HEK293 (cell line): Measurements from ENCODE around the gene METTL17.
A peak's percentile ranks its signal among the peaks of the same experiment; 100 is the strongest.

Experiments used
- GFI1B ChIP-seq: fragments of 450-650 bp; formaldehyde crosslinking; IDR thresholded peaks from 2 replicates; pipeline ENCODE4 v1.5.1; 2016; ENCODE audit warnings: missing biosample characterization, missing genetic modification characterization
- KLF8 ChIP-seq: fragments of 450-650 bp; formaldehyde crosslinking; IDR thresholded peaks from 2 replicates; pipeline ENCODE4 v1.5.1; 2016; ENCODE audit warnings: missing biosample characterization, missing genetic modification characterization
- REPIN1 ChIP-seq: fragments of 450-650 bp; formaldehyde crosslinking; IDR thresholded peaks from 2 replicates; pipeline ENCODE4 v1.5.1; 2017; ENCODE audit warnings: missing biosample characterization, missing genetic modification characterization, low read depth
- SP2 ChIP-seq: fragments of 450-650 bp; formaldehyde crosslinking; IDR thresholded peaks from 2 replicates; pipeline ENCODE4 v1.5.1; 2016; ENCODE audit warnings: missing biosample characterization, missing genetic modification characterization
- SP7 ChIP-seq: fragments of 450-650 bp; formaldehyde crosslinking; IDR thresholded peaks from 2 replicates; pipeline ENCODE4 v1.5.1; 2016; ENCODE audit warnings: missing biosample characterization, missing genetic modification characterization
- TCF7L2 ChIP-seq: IDR thresholded peaks from 2 replicates; pipeline ENCODE4 v1.6.1; 2011; ENCODE audit warnings: low read depth, mild to moderate bottlenecking, inconsistent platforms, low read length, moderate library complexity, borderline replicate concordance
- ZFP37 ChIP-seq: fragments of 450-650 bp; formaldehyde crosslinking; IDR thresholded peaks from 2 replicates; pipeline ENCODE4 v1.5.1; 2016; ENCODE audit warnings: missing biosample characterization, missing genetic modification characterization
- ZNF132 ChIP-seq: fragments of 450-650 bp; formaldehyde crosslinking; IDR thresholded peaks from 2 replicates; pipeline ENCODE4 v1.5.1; 2017; ENCODE audit warnings: missing biosample characterization, missing genetic modification characterization, borderline replicate concordance
- ZNF169 ChIP-seq: fragments of 450-650 bp; formaldehyde crosslinking; IDR thresholded peaks from 2 replicates; pipeline ENCODE4 v1.5.1; 2016; ENCODE audit warnings: missing biosample characterization, missing genetic modification characterization
- ZNF2 ChIP-seq: fragments of 450-650 bp; formaldehyde crosslinking; IDR thresholded peaks from 2 replicates; pipeline ENCODE4 v1.5.1; 2016; ENCODE audit warnings: missing biosample characterization, missing genetic modification characterization
- ZNF23 ChIP-seq: fragments of 450-650 bp; formaldehyde crosslinking; IDR thresholded peaks from 2 replicates; pipeline ENCODE4 v1.5.1; 2016; ENCODE audit warnings: missing biosample characterization, missing genetic modification characterization, borderline replicate concordance
- ZNF239 ChIP-seq: fragments of 450-650 bp; formaldehyde crosslinking; IDR thresholded peaks from 2 replicates; pipeline ENCODE4 v1.5.1; 2016; ENCODE audit warnings: missing biosample characterization, missing genetic modification characterization
- ZNF311 ChIP-seq: fragments of 450-650 bp; formaldehyde crosslinking; IDR thresholded peaks from 2 replicates; pipeline ENCODE4 v1.5.1; 2017; ENCODE audit warnings: missing biosample characterization, missing genetic modification characterization, borderline replicate concordance
- ZNF37A ChIP-seq: fragments of 450-650 bp; IDR thresholded peaks from 2 replicates; pipeline ENCODE4 v1.5.1; 2018; ENCODE audit warnings: missing biosample characterization, missing genetic modification characterization
- ZNF391 ChIP-seq: fragments of 450-650 bp; formaldehyde crosslinking; IDR thresholded peaks from 2 replicates; pipeline ENCODE4 v1.5.1; 2016; ENCODE audit warnings: low read depth, missing biosample characterization, missing genetic modification characterization, borderline replicate concordance
- ZNF501 ChIP-seq: fragments of 450-650 bp; formaldehyde crosslinking; IDR thresholded peaks from 2 replicates; pipeline ENCODE4 v1.5.1; 2016; ENCODE audit warnings: missing biosample characterization, missing genetic modification characterization
- ZNF560 ChIP-seq: fragments of 450-650 bp; formaldehyde crosslinking; IDR thresholded peaks from 2 replicates; pipeline ENCODE4 v1.5.1; 2017; ENCODE audit warnings: missing biosample characterization, missing genetic modification characterization, borderline replicate concordance
- ZNF571 ChIP-seq: fragments of 450-650 bp; formaldehyde crosslinking; IDR thresholded peaks from 2 replicates; pipeline ENCODE4 v1.5.0; 2017; ENCODE audit warnings: missing biosample characterization, missing genetic modification characterization
- ZNF596 ChIP-seq: fragments of 450-650 bp; IDR thresholded peaks from 2 replicates; pipeline ENCODE4 v1.5.0; 2018; ENCODE audit warnings: missing biosample characterization, mild to moderate bottlenecking, missing genetic modification characterization, moderate library complexity
- ZNF610 ChIP-seq: fragments of 450-650 bp; formaldehyde crosslinking; IDR thresholded peaks from 2 replicates; pipeline ENCODE4 v1.5.1; 2016; ENCODE audit warnings: missing biosample characterization, missing genetic modification characterization, borderline replicate concordance
- ZNF621 ChIP-seq: fragments of 450-650 bp; formaldehyde crosslinking; IDR thresholded peaks from 2 replicates; pipeline ENCODE4 v1.5.1; 2017; ENCODE audit warnings: missing biosample characterization, missing genetic modification characterization
- ZNF660 ChIP-seq: fragments of 450-650 bp; IDR thresholded peaks from 2 replicates; pipeline ENCODE4 v1.5.1; 2018; ENCODE audit warnings: missing biosample characterization, mild to moderate bottlenecking, missing genetic modification characterization
- ZNF747 ChIP-seq: fragments of 450-650 bp; formaldehyde crosslinking; IDR thresholded peaks from 2 replicates; pipeline ENCODE4 v1.5.1; 2016; ENCODE audit warnings: missing biosample characterization, missing genetic modification characterization
- ZNF791 ChIP-seq: fragments of 450-650 bp; formaldehyde crosslinking; IDR thresholded peaks from 2 replicates; pipeline ENCODE4 v1.5.1; 2016; ENCODE audit warnings: missing biosample characterization, missing genetic modification characterization
- TF ChIP-seq, protein P1 (sequence below): fragments of 450-650 bp; formaldehyde crosslinking; IDR thresholded peaks from 2 replicates; pipeline ENCODE4 v1.5.1; 2016; ENCODE audit warnings: missing biosample characterization, missing genetic modification characterization
- TF ChIP-seq, protein P2 (sequence below): fragments of 450-650 bp; formaldehyde crosslinking; IDR thresholded peaks from 2 replicates; pipeline ENCODE4 v1.5.1; 2016; ENCODE audit warnings: missing biosample characterization, missing genetic modification characterization
- TF ChIP-seq, protein P3 (sequence below): fragments of 450-650 bp; formaldehyde crosslinking; IDR thresholded peaks from 2 replicates; pipeline ENCODE4 v1.5.1; 2016; ENCODE audit warnings: missing biosample characterization, missing genetic modification characterization
- TF ChIP-seq, protein P4 (sequence below): fragments of 450-650 bp; formaldehyde crosslinking; IDR thresholded peaks from 2 replicates; pipeline ENCODE4 v1.5.1; 2017; ENCODE audit warnings: missing biosample characterization, missing genetic modification characterization
- TF ChIP-seq, protein P5 (sequence below): fragments of 450-650 bp; formaldehyde crosslinking; IDR thresholded peaks from 2 replicates; pipeline ENCODE4 v1.5.1; 2016; ENCODE audit warnings: missing biosample characterization, missing genetic modification characterization

METTL17 gene

DNA sequence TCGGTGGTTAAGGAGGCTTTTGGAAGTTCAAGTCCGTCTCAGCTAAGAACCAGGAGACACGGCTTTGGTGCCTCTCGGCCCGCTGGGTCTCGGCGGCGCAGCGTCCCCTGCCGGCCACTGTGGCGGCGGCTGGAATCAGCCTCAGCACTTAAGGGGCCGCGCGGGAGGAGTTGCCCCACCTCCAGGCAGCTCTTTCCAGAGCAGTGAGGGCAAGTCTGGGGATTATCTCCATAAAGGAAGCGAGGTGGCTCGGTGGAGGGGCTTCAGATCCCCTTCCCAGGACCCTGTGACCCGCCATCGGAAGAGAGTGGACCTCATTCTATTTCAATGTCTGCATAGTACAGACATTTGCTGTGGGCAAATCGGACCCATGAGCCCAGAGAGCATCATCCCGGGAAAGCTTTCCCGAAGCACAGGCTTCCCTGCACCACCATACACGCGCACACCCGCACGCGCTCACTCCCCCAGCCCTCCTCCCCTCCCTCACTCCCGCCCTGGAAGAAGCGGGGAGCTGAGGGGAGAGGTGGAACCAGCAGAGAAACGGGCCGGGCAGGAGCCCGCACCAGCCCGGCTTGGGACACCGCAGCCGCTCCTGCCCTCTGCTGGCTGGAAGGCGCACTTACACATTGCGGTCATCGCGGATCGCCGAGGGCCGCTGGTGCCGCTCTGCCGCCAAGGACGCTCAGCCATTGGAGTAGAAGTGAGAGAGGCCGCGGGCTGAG lies 18.6 kb upstream of the METTL17 start (continued):
- TF ChIP-seq, protein P1, sequence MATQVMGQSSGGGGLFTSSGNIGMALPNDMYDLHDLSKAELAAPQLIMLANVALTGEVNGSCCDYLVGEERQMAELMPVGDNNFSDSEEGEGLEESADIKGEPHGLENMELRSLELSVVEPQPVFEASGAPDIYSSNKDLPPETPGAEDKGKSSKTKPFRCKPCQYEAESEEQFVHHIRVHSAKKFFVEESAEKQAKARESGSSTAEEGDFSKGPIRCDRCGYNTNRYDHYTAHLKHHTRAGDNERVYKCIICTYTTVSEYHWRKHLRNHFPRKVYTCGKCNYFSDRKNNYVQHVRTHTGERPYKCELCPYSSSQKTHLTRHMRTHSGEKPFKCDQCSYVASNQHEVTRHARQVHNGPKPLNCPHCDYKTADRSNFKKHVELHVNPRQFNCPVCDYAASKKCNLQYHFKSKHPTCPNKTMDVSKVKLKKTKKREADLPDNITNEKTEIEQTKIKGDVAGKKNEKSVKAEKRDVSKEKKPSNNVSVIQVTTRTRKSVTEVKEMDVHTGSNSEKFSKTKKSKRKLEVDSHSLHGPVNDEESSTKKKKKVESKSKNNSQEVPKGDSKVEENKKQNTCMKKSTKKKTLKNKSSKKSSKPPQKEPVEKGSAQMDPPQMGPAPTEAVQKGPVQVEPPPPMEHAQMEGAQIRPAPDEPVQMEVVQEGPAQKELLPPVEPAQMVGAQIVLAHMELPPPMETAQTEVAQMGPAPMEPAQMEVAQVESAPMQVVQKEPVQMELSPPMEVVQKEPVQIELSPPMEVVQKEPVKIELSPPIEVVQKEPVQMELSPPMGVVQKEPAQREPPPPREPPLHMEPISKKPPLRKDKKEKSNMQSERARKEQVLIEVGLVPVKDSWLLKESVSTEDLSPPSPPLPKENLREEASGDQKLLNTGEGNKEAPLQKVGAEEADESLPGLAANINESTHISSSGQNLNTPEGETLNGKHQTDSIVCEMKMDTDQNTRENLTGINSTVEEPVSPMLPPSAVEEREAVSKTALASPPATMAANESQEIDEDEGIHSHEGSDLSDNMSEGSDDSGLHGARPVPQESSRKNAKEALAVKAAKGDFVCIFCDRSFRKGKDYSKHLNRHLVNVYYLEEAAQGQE (tag by site-specific recombination), result peak; percentile 26; the same call in 1 of the 2 replicates
- no peak for TF ChIP-seq TCF7L2
- 0 out of 2 replicates have a peak, but pooled peaks have one; percentile 25 for TF ChIP-seq ZNF660 (tag by site-specific recombination)
- TF ChIP-seq SP7 (tag by site-specific recombination), result peak; percentile 68
- no peak for TF ChIP-seq ZNF501 (tag by site-specific recombination)
- no peak for TF ChIP-seq ZNF747
- TF ChIP-seq ZNF571, result no peak
- peak; percentile 76 for TF ChIP-seq ZNF610 (tag by site-specific recombination)
- TF ChIP-seq, protein P2, sequence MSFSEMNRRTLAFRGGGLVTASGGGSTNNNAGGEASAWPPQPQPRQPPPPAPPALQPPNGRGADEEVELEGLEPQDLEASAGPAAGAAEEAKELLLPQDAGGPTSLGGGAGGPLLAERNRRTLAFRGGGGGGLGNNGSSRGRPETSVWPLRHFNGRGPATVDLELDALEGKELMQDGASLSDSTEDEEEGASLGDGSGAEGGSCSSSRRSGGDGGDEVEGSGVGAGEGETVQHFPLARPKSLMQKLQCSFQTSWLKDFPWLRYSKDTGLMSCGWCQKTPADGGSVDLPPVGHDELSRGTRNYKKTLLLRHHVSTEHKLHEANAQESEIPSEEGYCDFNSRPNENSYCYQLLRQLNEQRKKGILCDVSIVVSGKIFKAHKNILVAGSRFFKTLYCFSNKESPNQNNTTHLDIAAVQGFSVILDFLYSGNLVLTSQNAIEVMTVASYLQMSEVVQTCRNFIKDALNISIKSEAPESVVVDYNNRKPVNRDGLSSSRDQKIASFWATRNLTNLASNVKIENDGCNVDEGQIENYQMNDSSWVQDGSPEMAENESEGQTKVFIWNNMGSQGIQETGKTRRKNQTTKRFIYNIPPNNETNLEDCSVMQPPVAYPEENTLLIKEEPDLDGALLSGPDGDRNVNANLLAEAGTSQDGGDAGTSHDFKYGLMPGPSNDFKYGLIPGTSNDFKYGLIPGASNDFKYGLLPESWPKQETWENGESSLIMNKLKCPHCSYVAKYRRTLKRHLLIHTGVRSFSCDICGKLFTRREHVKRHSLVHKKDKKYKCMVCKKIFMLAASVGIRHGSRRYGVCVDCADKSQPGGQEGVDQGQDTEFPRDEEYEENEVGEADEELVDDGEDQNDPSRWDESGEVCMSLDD (tag by site-specific recombination), result peak; percentile 78
- TF ChIP-seq, protein P3, sequence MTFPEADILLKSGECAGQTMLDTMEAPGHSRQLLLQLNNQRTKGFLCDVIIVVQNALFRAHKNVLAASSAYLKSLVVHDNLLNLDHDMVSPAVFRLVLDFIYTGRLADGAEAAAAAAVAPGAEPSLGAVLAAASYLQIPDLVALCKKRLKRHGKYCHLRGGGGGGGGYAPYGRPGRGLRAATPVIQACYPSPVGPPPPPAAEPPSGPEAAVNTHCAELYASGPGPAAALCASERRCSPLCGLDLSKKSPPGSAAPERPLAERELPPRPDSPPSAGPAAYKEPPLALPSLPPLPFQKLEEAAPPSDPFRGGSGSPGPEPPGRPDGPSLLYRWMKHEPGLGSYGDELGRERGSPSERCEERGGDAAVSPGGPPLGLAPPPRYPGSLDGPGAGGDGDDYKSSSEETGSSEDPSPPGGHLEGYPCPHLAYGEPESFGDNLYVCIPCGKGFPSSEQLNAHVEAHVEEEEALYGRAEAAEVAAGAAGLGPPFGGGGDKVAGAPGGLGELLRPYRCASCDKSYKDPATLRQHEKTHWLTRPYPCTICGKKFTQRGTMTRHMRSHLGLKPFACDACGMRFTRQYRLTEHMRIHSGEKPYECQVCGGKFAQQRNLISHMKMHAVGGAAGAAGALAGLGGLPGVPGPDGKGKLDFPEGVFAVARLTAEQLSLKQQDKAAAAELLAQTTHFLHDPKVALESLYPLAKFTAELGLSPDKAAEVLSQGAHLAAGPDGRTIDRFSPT (tag by site-specific recombination), result peak; percentile 39; the same call in 1 of the 2 replicates
- TF ChIP-seq ZNF311, result no peak
- no peak for TF ChIP-seq ZNF391 (tag by site-specific recombination)
- no peak for TF ChIP-seq ZNF132
- TF ChIP-seq KLF8 (tag by site-specific recombination), result peak; percentile 70
- no peak for TF ChIP-seq ZNF560 (tag by site-specific recombination)
- no peak for TF ChIP-seq ZNF37A (tag by site-specific recombination)
- TF ChIP-seq ZNF169 (tag by site-specific recombination), result no peak
- TF ChIP-seq GFI1B (tag by site-specific recombination), result no peak
- TF ChIP-seq ZNF2 (tag by site-specific recombination), result peak; percentile 48; the same call in 1 of the 2 replicates
- no peak for TF ChIP-seq ZNF239 (tag by site-specific recombination)
- TF ChIP-seq, protein P4, sequence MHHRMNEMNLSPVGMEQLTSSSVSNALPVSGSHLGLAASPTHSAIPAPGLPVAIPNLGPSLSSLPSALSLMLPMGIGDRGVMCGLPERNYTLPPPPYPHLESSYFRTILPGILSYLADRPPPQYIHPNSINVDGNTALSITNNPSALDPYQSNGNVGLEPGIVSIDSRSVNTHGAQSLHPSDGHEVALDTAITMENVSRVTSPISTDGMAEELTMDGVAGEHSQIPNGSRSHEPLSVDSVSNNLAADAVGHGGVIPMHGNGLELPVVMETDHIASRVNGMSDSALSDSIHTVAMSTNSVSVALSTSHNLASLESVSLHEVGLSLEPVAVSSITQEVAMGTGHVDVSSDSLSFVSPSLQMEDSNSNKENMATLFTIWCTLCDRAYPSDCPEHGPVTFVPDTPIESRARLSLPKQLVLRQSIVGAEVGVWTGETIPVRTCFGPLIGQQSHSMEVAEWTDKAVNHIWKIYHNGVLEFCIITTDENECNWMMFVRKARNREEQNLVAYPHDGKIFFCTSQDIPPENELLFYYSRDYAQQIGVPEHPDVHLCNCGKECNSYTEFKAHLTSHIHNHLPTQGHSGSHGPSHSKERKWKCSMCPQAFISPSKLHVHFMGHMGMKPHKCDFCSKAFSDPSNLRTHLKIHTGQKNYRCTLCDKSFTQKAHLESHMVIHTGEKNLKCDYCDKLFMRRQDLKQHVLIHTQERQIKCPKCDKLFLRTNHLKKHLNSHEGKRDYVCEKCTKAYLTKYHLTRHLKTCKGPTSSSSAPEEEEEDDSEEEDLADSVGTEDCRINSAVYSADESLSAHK, result no peak
- TF ChIP-seq REPIN1, result no peak; the same call in 1 of the 2 replicates
- TF ChIP-seq, protein P5, sequence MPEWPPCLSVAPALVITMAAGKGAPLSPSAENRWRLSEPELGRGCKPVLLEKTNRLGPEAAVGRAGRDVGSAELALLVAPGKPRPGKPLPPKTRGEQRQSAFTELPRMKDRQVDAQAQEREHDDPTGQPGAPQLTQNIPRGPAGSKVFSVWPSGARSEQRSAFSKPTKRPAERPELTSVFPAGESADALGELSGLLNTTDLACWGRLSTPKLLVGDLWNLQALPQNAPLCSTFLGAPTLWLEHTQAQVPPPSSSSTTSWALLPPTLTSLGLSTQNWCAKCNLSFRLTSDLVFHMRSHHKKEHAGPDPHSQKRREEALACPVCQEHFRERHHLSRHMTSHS (tag by site-specific recombination), result no peak
- TF ChIP-seq SP2 (tag by site-specific recombination), result peak; percentile 65
- no peak for TF ChIP-seq ZNF791 (tag by site-specific recombination)
- no peak; the same call in 1 of the 2 replicates for TF ChIP-seq ZFP37 (tag by site-specific recombination)
- TF ChIP-seq ZNF23, result no peak
- TF ChIP-seq ZNF596 (tag by site-specific recombination), result no peak
- TF ChIP-seq ZNF621, result no peak
